Psoas muscle (tissue), 8 donors: Measurements from ENCODE around the gene DGKA. TPM values are rescaled to one million over a fixed set of nuclear protein-coding genes. Genes with fewer than 3 reads are reported as not detected.

Experiments used
- ATAC-seq, 4 donors: fragments of 200-7000 bp; cut with Tn5 transposase; one replicate each; pipeline ENCODE4 v1.9.1; 2020; ENCODE audit warnings: moderate library complexity in 3 of 4, mild to moderate bottlenecking in 2 of 4
- DNase-seq, 2 donors: peaks; one replicate each; pipeline ENCODE4 v3.0.0-alpha.2; 2020
- H3K27ac ChIP-seq: fragments of 200-600 bp; one replicate; pipeline ENCODE4 v1.8.0; 2022
- H3K27me3 ChIP-seq, 3 donors: fragments of 200-600 bp in 1 of 3; one replicate each; pipeline versions ENCODE4 v1.6.1 to v1.8.0; 2013 to 2022; ENCODE audit warnings: low read length in 2 of 3, mild to moderate bottlenecking in 2 of 3, moderate library complexity in 1 of 3; ENCODE audit not compliant: insufficient read depth in 3 of 3
- H3K36me3 ChIP-seq, 2 donors: fragments of 200-600 bp in 1 of 2; one replicate each; pipeline versions ENCODE4 v1.6.1 to v1.8.0; 2013 to 2022; ENCODE audit warnings: low read depth in 1 of 2, mild to moderate bottlenecking in 1 of 2, moderate library complexity in 1 of 2; ENCODE audit not compliant: insufficient read depth in 1 of 2
- H3K4me1 ChIP-seq: fragments of 200-600 bp; one replicate; pipeline ENCODE4 v1.8.0; 2022
- H3K4me3 ChIP-seq: fragments of 200-600 bp; one replicate; pipeline ENCODE4 v1.8.0; 2022; ENCODE audit warnings: mild to moderate bottlenecking
- H3K9me3 ChIP-seq: fragments of 200-600 bp; one replicate; pipeline ENCODE4 v1.8.0; 2022
- CTCF ChIP-seq: fragments of 200-600 bp; IDR thresholded peaks from one replicate; pipeline ENCODE4 v1.8.0; 2022; ENCODE audit warnings: antibody characterized with exemption
- WGBS, 3 donors: extraction: QIAGEN DNeasy Blood & Tissue Kit; methylation state at CpG; one replicate each; pipeline versions ENCODE4 v1.1.6 to v1.1.7; 2013; 5-methylcytosine and 5-hydroxymethylcytosine counted together
- intact Hi-C, 2 donors: fragments of 100-400 bp; cut with DNase I; formaldehyde crosslinking; loops; one replicate each; pipeline versions ENCODE4 v1.11.0 to v1.14.2; 2022
- polyA plus RNA-seq, 3 donors: library from polyadenylated mRNA; stranded (reverse); fragments of 200-250 nt; gene quantifications; one replicate each; pipeline ENCODE4 v1.2.3, GENCODE V29; 2013
- total RNA-seq, 4 donors: library from RNA; stranded (reverse); fragmentation: NEBNext Ultra II Directional in 2 of 4; extraction: Animal tissue kit (Norgen Biotek cat#: 25700) in 2 of 4; gene quantifications; one replicate each; pipeline versions ENCODE4 v1.2.1 to v1.2.4, GENCODE V29; 2021 to 2023
- donor health status: healthy with polysubstance abuse.
- donor health status: DM: no; HTN: no; CAD: no; lungs with moderate emphysema.
- donor health status: Bipolar disorder and iron deficiency.
- donor health status: healthy.
- donor health status: DM: yes; HTN: yes; CAD: no.
- donor health status: DM: no; HTN: no; CAD: no.
- donor health status: DM: no; HTN: no; CAD: no.
- donor health status: DM: yes; HTN: yes; CAD: no.

Gene DGKA
- total and polyA plus RNA-seq, 7 donors = 2.0 to 5.4 (median 4.3) TPM

DNA sequence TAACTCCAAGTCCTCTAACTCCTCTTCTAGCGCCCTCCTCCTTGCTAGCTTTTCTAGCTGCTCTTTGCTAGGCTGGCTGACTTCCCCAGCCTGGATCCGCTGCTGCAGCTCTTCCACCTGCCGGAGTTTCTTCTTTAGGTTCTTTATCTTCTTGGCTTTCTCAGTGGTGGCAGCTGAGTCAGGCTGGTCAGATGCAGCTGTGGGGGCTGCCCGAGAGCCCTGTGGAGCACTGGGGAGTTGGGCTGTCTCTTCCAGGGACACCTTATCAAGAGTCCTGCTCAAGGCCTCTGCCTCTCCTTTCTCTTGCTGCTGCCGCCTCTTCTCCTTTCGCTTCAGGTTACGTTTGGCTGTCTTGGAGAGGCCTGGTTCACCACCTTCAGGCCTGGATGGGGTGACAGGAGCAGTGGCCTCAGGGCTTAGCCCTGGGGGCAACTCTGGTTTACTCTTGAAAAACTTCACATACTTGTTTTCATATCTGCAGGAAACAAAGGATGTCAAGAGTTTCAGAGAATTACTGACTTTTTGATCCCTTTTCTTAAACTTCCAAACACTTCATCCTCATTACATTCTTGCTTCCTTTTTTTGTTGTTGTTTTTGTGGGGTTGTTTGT, 29.0 kb upstream of the DGKA start:
- TF ChIP-seq CTCF = no peak
- Histone ChIP-seq H3K27ac (no peak overlapping the region), H3K4me1 (no peaks in the 10 kb centered on the region), H3K9me3 (no peaks in the 10 kb centered on the region), H3K4me3 (no peak overlapping the region), H3K36me3 (peaks cover 0 to 8% of the 10 kb centered on the region in 2 donors), H3K27me3 (no peaks in the 10 kb centered on the region)
- no peak for DNase-seq
- ATAC-seq = no peak
- intact Hi-C loops = no loop called here
- WGBS, 3 donors = 87 to 90% (median 89%) methylated on average over 7 of the region's 7 CpGs

- Histone ChIP-seq H3K4me1 (no peaks in the 10 kb centered on the region), H3K9me3 (no peaks in the 10 kb centered on the region), H3K36me3 (peaks cover 0 to 8% of the 10 kb centered on the region in 2 donors), H3K4me3 (no peak overlapping the region), H3K27me3 (no peaks in the 10 kb centered on the region), H3K27ac (no peak overlapping the region)
- intact Hi-C loops = no loop called here
- ATAC-seq = no peak
- no peak for DNase-seq
- WGBS, 3 donors = 78 to 85% (median 84%) methylated on average over 1 of the region's 1 CpG
- TF ChIP-seq CTCF = no peak
These were observed 24.9 kb upstream of the DGKA start for GRCh38 chr12:55906056-55906455.

DNA sequence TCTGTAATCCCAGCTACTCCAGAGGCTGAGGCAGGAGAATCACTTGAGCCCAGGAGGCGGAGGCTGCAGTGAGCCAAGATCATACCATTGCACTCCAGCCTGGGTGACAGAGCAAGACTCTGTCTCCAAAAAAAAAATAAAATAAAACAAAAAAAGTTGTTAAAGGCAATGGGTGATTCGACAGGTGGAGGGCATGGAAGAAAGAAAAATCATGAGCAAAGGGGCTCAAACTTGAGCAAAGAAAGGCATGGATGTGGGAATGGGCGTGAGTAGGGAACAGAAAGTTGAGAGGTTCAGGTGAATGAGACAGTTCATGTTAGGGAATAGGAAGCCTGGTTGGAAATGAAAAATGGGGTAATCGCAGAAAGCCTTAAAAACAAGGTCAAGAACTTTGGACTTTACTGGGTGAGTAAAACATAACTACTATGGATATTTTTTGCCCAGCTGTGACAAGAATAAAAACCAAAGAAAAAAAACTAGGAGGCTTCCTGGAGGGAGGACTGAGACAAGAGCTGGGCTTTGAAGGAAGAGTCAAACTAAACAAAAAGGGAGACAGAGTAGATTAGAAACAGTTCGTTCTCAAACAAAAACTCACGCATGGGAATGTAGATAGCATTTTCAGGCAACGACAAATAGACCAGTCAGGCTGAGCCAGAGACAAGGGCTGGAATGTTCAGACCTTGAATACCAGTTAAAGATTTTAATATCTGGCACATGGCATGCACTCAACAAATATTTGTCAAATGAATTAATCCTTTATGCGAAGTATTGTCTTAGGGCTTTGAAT, 22.0 kb upstream of the DGKA start:
- TF ChIP-seq CTCF = no peak
- no peak overlapping the region for H3K27ac ChIP-seq
- H3K9me3 ChIP-seq = no peaks in the 10 kb centered on the region
- ATAC-seq = no peak
- 63 to 70% (median 67%) methylated on average over 8 of the region's 8 CpGs for WGBS, 3 donors
- intact Hi-C loops = no loop called here
- peaks cover 0 to 11% of the 10 kb centered on the region in 2 donors for H3K36me3 ChIP-seq
- no peaks in the 10 kb centered on the region for H3K4me1 ChIP-seq
- no peak for DNase-seq
- no peaks in the 10 kb centered on the region for H3K27me3 ChIP-seq
- H3K4me3 ChIP-seq = no peak overlapping the region

GRCh38 chr12:55909513-55909884, 21.5 kb upstream of the DGKA start:
- intact Hi-C loops = no loop called here
- Histone ChIP-seq H3K36me3 (peaks cover 0 to 17% of the 10 kb centered on the region in 2 donors), H3K27ac (no peak overlapping the region), H3K27me3 (no peaks in the 10 kb centered on the region), H3K4me1 (no peaks in the 10 kb centered on the region), H3K9me3 (no peaks in the 10 kb centered on the region), H3K4me3 (no peak overlapping the region)
- no peak for TF ChIP-seq CTCF
- ATAC-seq (no peak), DNase-seq (no peak)
- 62 to 71% (median 69%) methylated on average over 2 of the region's 2 CpGs for WGBS, 3 donors
